ENCODE measurements around the gene TIMMDC1. TPM values are rescaled to one million over a fixed set of nuclear protein-coding genes. Genes with fewer than 3 reads are reported as not detected.

Gene TIMMDC1
- total and polyA plus RNA-seq, 2 of the 4 experiments (the other 2 are of a cell fraction), result 52.5 to 56.6 TPM

GRCh38 chr3:119555929-119556328, 57.6 kb downstream of the TIMMDC1 start:
- ATAC-seq (ENCODE audit: low read depth) (no peak), DNase-seq (no peak)
- ChIA-PET POLR2A (ENCODE audit: unreplicated experiment) (no interaction called here), CTCF (no interaction called here)
- in situ Hi-C loops (cut with MboI; ENCODE audit: low sequenced_read_pairs) (no loop called here), dilution Hi-C loops (cut with HindIII; ENCODE audit: low sequenced_read_pairs, unreplicated experiment) (no loop called here), intact Hi-C loops (cut with micrococcal nuclease) (no loop called here)
- Histone ChIP-seq H3K9me1 (ENCODE audit: insufficient read depth, low read length) (no peaks in the 10 kb centered on the region), H2BK15ac (ENCODE audit: low read depth, low read length) (no peak overlapping the region), H3K4me2 (ENCODE audit: low read depth, low read length) (no peak overlapping the region), H2BK5ac (ENCODE audit: low read depth, low read length, poor library complexity, severe bottlenecking) (no peak overlapping the region), H3K4me1 (ENCODE audit: control insufficient read depth, insufficient read depth, low read length) (no peaks in the 10 kb centered on the region), H3K23ac (ENCODE audit: low read depth, low read length) (no peak overlapping the region), H3K27ac (ENCODE audit: insufficient read depth, low read length) (no peak overlapping the region), H3K4me3 (ENCODE audit: insufficient read depth, low read depth, low read length) (no peak overlapping the region), H3K36me3 (ENCODE audit: control insufficient read depth, insufficient read depth, low read length) (no peaks in the 10 kb centered on the region), H3K18ac (ENCODE audit: low read depth, low read length) (no peak overlapping the region), H3K4ac (ENCODE audit: low read depth, low read length) (no peak overlapping the region), H3K56ac (ENCODE audit: extremely low read depth, insufficient read depth, low read length) (no peak overlapping the region), H4K5ac (ENCODE audit: low read depth, low read length) (no peak overlapping the region), H2AK5ac (ENCODE audit: low read depth, low read length) (no peak overlapping the region), H3K79me1 (ENCODE audit: low read depth in 1 of 2, low read length in 2 of 2) (no peaks in the 10 kb centered on the region), H2AFZ (replicated peaks; ENCODE audit: low read length, poor library complexity) (no peak overlapping the region), H4K20me1 (ENCODE audit: insufficient read depth, low read length) (no peaks in the 10 kb centered on the region), H3K9ac (ENCODE audit: low read depth, low read length) (no peak overlapping the region), H4K8ac (ENCODE audit: low read depth in 2 of 2, low read length in 2 of 2) (no peak overlapping the region), H3K27me3 (ENCODE audit: control insufficient read depth, insufficient read depth, low read length) (peaks cover 27% of the 10 kb centered on the region), H3K9me3 (ENCODE audit: control insufficient read depth, insufficient read depth, low read length) (no peaks in the 10 kb centered on the region), H4K91ac (ENCODE audit: insufficient read depth, low read depth, low read length) (no peak overlapping the region), H2AK9ac (replicated peaks; ENCODE audit: low read depth, low read length, poor library complexity) (no peak overlapping the region), H2BK20ac (ENCODE audit: low read depth, low read length) (no peak overlapping the region), H2BK120ac (ENCODE audit: low read depth, low read length) (no peak overlapping the region), H3K14ac (replicated peaks; ENCODE audit: low read depth, low read length) (no peak overlapping the region)
- 100% methylated on average over 1 of the region's 1 CpG; no CpG with 5 or more reads in 1 of the 2 experiments for WGBS, 2 experiments (ENCODE audit: extremely low coverage in 2 of 2, insufficient read length in 1 of 2)
- no TSS peak for BruUV-seq (replicated peaks)
- TF ChIP-seq NFE2L2 (IDR thresholded peaks at IDR 0.05; ENCODE audit: low read depth, low read length), result no peak
- TF ChIP-seq, protein P1, sequence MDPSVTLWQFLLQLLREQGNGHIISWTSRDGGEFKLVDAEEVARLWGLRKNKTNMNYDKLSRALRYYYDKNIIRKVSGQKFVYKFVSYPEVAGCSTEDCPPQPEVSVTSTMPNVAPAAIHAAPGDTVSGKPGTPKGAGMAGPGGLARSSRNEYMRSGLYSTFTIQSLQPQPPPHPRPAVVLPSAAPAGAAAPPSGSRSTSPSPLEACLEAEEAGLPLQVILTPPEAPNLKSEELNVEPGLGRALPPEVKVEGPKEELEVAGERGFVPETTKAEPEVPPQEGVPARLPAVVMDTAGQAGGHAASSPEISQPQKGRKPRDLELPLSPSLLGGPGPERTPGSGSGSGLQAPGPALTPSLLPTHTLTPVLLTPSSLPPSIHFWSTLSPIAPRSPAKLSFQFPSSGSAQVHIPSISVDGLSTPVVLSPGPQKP (IDR thresholded peaks at IDR 0.05; ENCODE audit: borderline replicate concordance, low read depth, low read length), result no peak
- TF ChIP-seq MAFK (IDR thresholded peaks at IDR 0.05; ENCODE audit: low read depth, low read length), result no peak
- TF ChIP-seq CHD1 (IDR thresholded peaks at IDR 0.05; ENCODE audit: low read depth, low read length), result no peak
- no peak for TF ChIP-seq POLR2A (IDR thresholded peaks at IDR 0.05; ENCODE audit: low read depth, low read length)
- TF ChIP-seq, protein P2, sequence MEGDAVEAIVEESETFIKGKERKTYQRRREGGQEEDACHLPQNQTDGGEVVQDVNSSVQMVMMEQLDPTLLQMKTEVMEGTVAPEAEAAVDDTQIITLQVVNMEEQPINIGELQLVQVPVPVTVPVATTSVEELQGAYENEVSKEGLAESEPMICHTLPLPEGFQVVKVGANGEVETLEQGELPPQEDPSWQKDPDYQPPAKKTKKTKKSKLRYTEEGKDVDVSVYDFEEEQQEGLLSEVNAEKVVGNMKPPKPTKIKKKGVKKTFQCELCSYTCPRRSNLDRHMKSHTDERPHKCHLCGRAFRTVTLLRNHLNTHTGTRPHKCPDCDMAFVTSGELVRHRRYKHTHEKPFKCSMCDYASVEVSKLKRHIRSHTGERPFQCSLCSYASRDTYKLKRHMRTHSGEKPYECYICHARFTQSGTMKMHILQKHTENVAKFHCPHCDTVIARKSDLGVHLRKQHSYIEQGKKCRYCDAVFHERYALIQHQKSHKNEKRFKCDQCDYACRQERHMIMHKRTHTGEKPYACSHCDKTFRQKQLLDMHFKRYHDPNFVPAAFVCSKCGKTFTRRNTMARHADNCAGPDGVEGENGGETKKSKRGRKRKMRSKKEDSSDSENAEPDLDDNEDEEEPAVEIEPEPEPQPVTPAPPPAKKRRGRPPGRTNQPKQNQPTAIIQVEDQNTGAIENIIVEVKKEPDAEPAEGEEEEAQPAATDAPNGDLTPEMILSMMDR (conservative IDR thresholded peaks at IDR 0.05; ENCODE audit: low read depth, low read length), result no peak
- no peak for TF ChIP-seq FOS (IDR thresholded peaks at IDR 0.05; ENCODE audit: low read depth, low read length)
- TF ChIP-seq BHLHE40 (IDR thresholded peaks at IDR 0.05; ENCODE audit: low read depth, low read length), result no peak
- TF ChIP-seq RCOR1 (IDR thresholded peaks at IDR 0.05; ENCODE audit: insufficient replicate concordance, low read length), result no peak
- TF ChIP-seq SMC3 (IDR thresholded peaks at IDR 0.05; ENCODE audit: low read depth, low read length), result no peak
- no peak for TF ChIP-seq MAZ (IDR thresholded peaks at IDR 0.05; ENCODE audit: borderline replicate concordance, low read depth, low read length)

All from IMR-90 (cell line).